ENCODE measurements around the gene SLC25A39.

GRCh38 chr17:44314031-44314430 lies 10.6 kb downstream of the SLC25A39 start:
- TF ChIP-seq EZH2phosphoT487 (IDR thresholded peaks at IDR 0.05) (no peak), CTCF (IDR thresholded peaks at IDR 0.05) (no peak), EZH2 (IDR thresholded peaks at IDR 0.05) (no peak)

All from neural progenitor cell (in vitro differentiated cells).